ENCODE results near the gene SPAG16. TPM values are rescaled to one million over a fixed set of nuclear protein-coding genes. Genes with fewer than 3 reads are reported as not detected.

Gene SPAG16
- total RNA-seq, 1 experiment from 2014 or later: 17.3 TPM

- TF ChIP-seq, protein P1, sequence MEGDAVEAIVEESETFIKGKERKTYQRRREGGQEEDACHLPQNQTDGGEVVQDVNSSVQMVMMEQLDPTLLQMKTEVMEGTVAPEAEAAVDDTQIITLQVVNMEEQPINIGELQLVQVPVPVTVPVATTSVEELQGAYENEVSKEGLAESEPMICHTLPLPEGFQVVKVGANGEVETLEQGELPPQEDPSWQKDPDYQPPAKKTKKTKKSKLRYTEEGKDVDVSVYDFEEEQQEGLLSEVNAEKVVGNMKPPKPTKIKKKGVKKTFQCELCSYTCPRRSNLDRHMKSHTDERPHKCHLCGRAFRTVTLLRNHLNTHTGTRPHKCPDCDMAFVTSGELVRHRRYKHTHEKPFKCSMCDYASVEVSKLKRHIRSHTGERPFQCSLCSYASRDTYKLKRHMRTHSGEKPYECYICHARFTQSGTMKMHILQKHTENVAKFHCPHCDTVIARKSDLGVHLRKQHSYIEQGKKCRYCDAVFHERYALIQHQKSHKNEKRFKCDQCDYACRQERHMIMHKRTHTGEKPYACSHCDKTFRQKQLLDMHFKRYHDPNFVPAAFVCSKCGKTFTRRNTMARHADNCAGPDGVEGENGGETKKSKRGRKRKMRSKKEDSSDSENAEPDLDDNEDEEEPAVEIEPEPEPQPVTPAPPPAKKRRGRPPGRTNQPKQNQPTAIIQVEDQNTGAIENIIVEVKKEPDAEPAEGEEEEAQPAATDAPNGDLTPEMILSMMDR (conservative IDR thresholded peaks at IDR 0.05): no peak
- no peak overlapping the region for H3T11ph ChIP-seq (ENCODE audit: low read length)
- no peak overlapping the region for H4K5ac ChIP-seq (ENCODE audit: insufficient read length, low read depth, low read length)
- Mint-ChIP-seq H3K27me3 (ENCODE audit: low read depth) (no peaks in the 10 kb centered on the region), H3K36me3 (ENCODE audit: insufficient read depth in 1 of 3, low read depth in 3 of 3) (peaks cover 0 to 7% (median 0%) of the 10 kb centered on the region in 3 experiments; a peak in 1 of 7 replicates), H3K4me1 (no peaks in the 10 kb centered on the region), H3K9me3 (peaks cover 4 to 16% of the 10 kb centered on the region in 2 experiments; a peak in 4 of 5 replicates), H3K27ac (no peak overlapping the region), H3K4me3 (no peak overlapping the region)
- no peaks in the 10 kb centered on the region for H3K4me1 ChIP-seq (ENCODE audit: insufficient read depth, low read length)
- no peak overlapping the region for H3K18ac ChIP-seq (ENCODE audit: insufficient read length, low read depth, low read length)
- H3K23ac ChIP-seq (ENCODE audit: insufficient read length, low read depth, low read length): no peak overlapping the region
- H4K8ac ChIP-seq (replicated peaks; ENCODE audit: insufficient read length, low read depth, low read length): no peak overlapping the region
- H2BK120ac ChIP-seq (ENCODE audit: low read depth, low read length, poor library complexity, severe bottlenecking): no peak overlapping the region
- H3K27me3 ChIP-seq (ENCODE audit: insufficient read depth, low read length): no peaks in the 10 kb centered on the region
- H3K56ac ChIP-seq (ENCODE audit: insufficient read length, low read depth, low read length): no peak overlapping the region
- H2BK15ac ChIP-seq (ENCODE audit: low read depth, low read length): no peak overlapping the region
- H3K9ac ChIP-seq (ENCODE audit: extremely low read depth, insufficient read length, low read length): no peak overlapping the region
- H2BK12ac ChIP-seq (ENCODE audit: insufficient read length, low read depth, low read length): no peak overlapping the region
- H3K4me2 ChIP-seq (ENCODE audit: insufficient read depth, insufficient read length, low read length): no peak overlapping the region
- H2AFZ ChIP-seq (ENCODE audit: low read length): no peak overlapping the region
- H3K23me2 ChIP-seq (ENCODE audit: insufficient read length, low read depth, low read length, poor library complexity, severe bottlenecking): no peaks in the 10 kb centered on the region
- H2AK5ac ChIP-seq (ENCODE audit: insufficient read length, low read length): no peak overlapping the region
- no peak overlapping the region for H3K4ac ChIP-seq (ENCODE audit: low read depth, low read length)
- no peak overlapping the region for H2BK20ac ChIP-seq (ENCODE audit: low read depth, low read length, poor library complexity, severe bottlenecking)
- DNase-seq: no peak
- H4K91ac ChIP-seq (ENCODE audit: insufficient read length, low read depth, low read length): no peak overlapping the region
- H3K79me2 ChIP-seq (ENCODE audit: insufficient read depth, low read length): no peaks in the 10 kb centered on the region
- H4K20me1 ChIP-seq (ENCODE audit: control insufficient read depth, insufficient read depth, insufficient read length): no peaks in the 10 kb centered on the region
- H2BK5ac ChIP-seq (ENCODE audit: insufficient read length, low read length): no peak overlapping the region
- H3K14ac ChIP-seq (ENCODE audit: insufficient read depth, low read length): no peak overlapping the region
- H3K27ac ChIP-seq (ENCODE audit: insufficient read length, low read depth, low read length): no peak overlapping the region
- no peaks in the 10 kb centered on the region for H3K79me1 ChIP-seq (ENCODE audit: insufficient read depth, low read depth, low read length, poor library complexity, severe bottlenecking)
- H3K9me3 ChIP-seq (ENCODE audit: control insufficient read depth, low read depth, low read length): no peaks in the 10 kb centered on the region
- WGBS (ENCODE audit: extremely low coverage, insufficient read length, low lambda C conversion rate): no CpG with 5 or more reads among the region's 2 CpGs
Measured at GRCh38 chr2:213422211-213422610, 137.9 kb downstream of the SPAG16 start.

Data from H9 (cell line).